Smooth muscle cell (in vitro differentiated cells): ENCODE measurements around the gene ATG7. TPM values are rescaled to one million over a fixed set of nuclear protein-coding genes. Genes with fewer than 3 reads are reported as not detected.
A peak's percentile ranks its signal among the peaks of the same experiment; 100 is the strongest.

Source experiments
- DNase-seq: peaks from one replicate; lab custom pipeline; 2025; ENCODE audit not compliant: unreplicated experiment; lab: John Stamatoyannopoulos, UW
- H2AFZ ChIP-seq: fragments of 200-600 bp; sonication (generic); 2 replicates; pipeline ENCODE4 v1.6.0; 2016; ENCODE audit warnings: antibody characterized with exemption, low read depth, mild to moderate bottlenecking
- H3F3A ChIP-seq: fragments of 200-600 bp; sonication (generic); 2 replicates; pipeline ENCODE4 v1.6.0; 2017; ENCODE audit warnings: antibody characterized with exemption, low read depth
- H3K27ac ChIP-seq: fragments of 200-600 bp; sonication (generic); 2 replicates; pipeline ENCODE4 v1.5.1; 2016; ENCODE audit warnings: low read depth, mild to moderate bottlenecking
- H3K27me3 ChIP-seq: fragments of 200-600 bp; sonication (generic); 2 replicates; pipeline ENCODE4 v1.6.1; 2016; ENCODE audit warnings: low read depth, mild to moderate bottlenecking
- H3K36me3 ChIP-seq: fragments of 200-600 bp; sonication (generic); 2 replicates; pipeline ENCODE4 v1.5.1; 2016; ENCODE audit warnings: low read depth
- H3K4me1 ChIP-seq: fragments of 200-600 bp; sonication (generic); 2 replicates; pipeline ENCODE4 v1.5.1; 2016; ENCODE audit warnings: low read depth
- H3K4me2 ChIP-seq: fragments of 200-600 bp; sonication (generic); 2 replicates; pipeline ENCODE4 v1.6.0; 2016; ENCODE audit warnings: mild to moderate bottlenecking
- H3K4me3 ChIP-seq: fragments of 200-600 bp; sonication (generic); 2 replicates; pipeline ENCODE4 v1.5.1; 2016; ENCODE audit warnings: mild to moderate bottlenecking
- H3K79me2 ChIP-seq: fragments of 200-600 bp; sonication (generic); 2 replicates; pipeline ENCODE4 v1.6.0; 2016; ENCODE audit warnings: low read depth, mild to moderate bottlenecking
- H3K9ac ChIP-seq: fragments of 200-600 bp; sonication (generic); 2 replicates; pipeline ENCODE4 v1.6.0; 2016; ENCODE audit warnings: low read depth
- H3K9me3 ChIP-seq: fragments of 200-600 bp; sonication (generic); replicated peaks from 2 replicates; pipeline ENCODE4 v1.5.1; 2016; ENCODE audit warnings: low read depth
- H4K20me1 ChIP-seq: fragments of 200-600 bp; sonication (generic); 2 replicates; pipeline ENCODE4 v1.6.0; 2016; ENCODE audit warnings: low read depth
- CTCF ChIP-seq: fragments of 200-600 bp; sonication (generic); IDR thresholded peaks from 2 replicates; pipeline ENCODE4 v1.5.1; 2017; ENCODE audit warnings: borderline replicate concordance, mild to moderate bottlenecking, antibody characterized with exemption; ENCODE audit not compliant: insufficient read depth, poor library complexity, severe bottlenecking
- WGBS: methylation state at CpG from one replicate; pipeline ENCODE4 v1.1.7; 2016; ENCODE audit warnings: low lambda C conversion rate; 5-methylcytosine and 5-hydroxymethylcytosine counted together
- polyA plus RNA-seq: library from polyadenylated mRNA; unstranded; fragments of >200 nt; fragmentation: Nextera tagmentation; extraction: Ambion mirVana; gene quantifications from 2 replicates; pipeline ENCODE4 v1.2.1, GENCODE V29; 2016
- total RNA-seq: library from RNA; depleted of rRNA; stranded (reverse); fragments of >200 nt; gene quantifications from 2 replicates; pipeline ENCODE4 v1.2.3, GENCODE V29; 2014

ATG7 gene
- total and polyA plus RNA-seq, 2 experiments from 2014 or later: 19.4 to 40.3 TPM

DNA sequence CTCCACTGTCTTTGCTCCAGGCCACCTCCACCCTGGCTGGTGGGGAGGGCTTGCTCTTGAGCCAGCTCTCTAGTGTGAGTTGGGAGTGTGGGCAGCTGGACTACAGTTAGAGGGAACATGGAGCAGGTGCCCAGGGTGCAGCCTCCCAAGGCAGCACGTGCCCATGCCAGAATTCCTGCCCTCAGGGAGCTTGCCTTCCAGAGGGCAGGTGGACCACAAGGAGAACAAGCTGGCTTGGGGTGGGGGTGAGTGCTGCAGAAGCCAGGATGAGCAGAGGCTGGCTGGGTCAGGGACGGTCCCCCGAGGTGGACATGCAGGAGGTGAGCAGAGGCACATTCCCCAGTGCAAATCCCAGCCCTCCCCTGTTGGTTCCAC lies 282.0 kb downstream of the ATG7 start:
- Histone ChIP-seq H3K79me2 (peaks cover 38% of the 10 kb centered on the region), H2AFZ (no peak overlapping the region), H3K9me3 (no peaks in the 10 kb centered on the region), H4K20me1 (peaks cover 46% of the 10 kb centered on the region), H3F3A (peaks cover 50% of the 10 kb centered on the region), H3K4me1 (peaks cover 13% of the 10 kb centered on the region), H3K4me3 (no peak overlapping the region), H3K27me3 (no peaks in the 10 kb centered on the region), H3K4me2 (no peak overlapping the region), H3K9ac (no peak overlapping the region), H3K36me3 (no peaks in the 10 kb centered on the region), H3K27ac (no peak overlapping the region)
- 100% methylated on average over 3 of the region's 3 CpGs for WGBS
- no peak for DNase-seq
- no peak for TF ChIP-seq CTCF

GRCh38 chr3:11554666-11555065 lies 282.5 kb downstream of the ATG7 start:
- H3K4me3 ChIP-seq: no peak overlapping the region
- no peak overlapping the region for H3K9ac ChIP-seq
- WGBS: 97% methylated on average over 12 of the region's 12 CpGs
- H3F3A ChIP-seq: peaks cover 51% of the 10 kb centered on the region
- no peaks in the 10 kb centered on the region for H3K36me3 ChIP-seq
- no peak overlapping the region for H3K4me2 ChIP-seq
- H4K20me1 ChIP-seq: peaks cover 50% of the 10 kb centered on the region
- TF ChIP-seq CTCF: no peak
- H3K79me2 ChIP-seq: peaks cover 38% of the 10 kb centered on the region
- no peak overlapping the region for H3K27ac ChIP-seq
- H2AFZ ChIP-seq: no peak overlapping the region
- no peaks in the 10 kb centered on the region for H3K27me3 ChIP-seq
- no peak for DNase-seq
- H3K9me3 ChIP-seq: no peaks in the 10 kb centered on the region
- H3K4me1 ChIP-seq: peaks cover 13% of the 10 kb centered on the region

DNA sequence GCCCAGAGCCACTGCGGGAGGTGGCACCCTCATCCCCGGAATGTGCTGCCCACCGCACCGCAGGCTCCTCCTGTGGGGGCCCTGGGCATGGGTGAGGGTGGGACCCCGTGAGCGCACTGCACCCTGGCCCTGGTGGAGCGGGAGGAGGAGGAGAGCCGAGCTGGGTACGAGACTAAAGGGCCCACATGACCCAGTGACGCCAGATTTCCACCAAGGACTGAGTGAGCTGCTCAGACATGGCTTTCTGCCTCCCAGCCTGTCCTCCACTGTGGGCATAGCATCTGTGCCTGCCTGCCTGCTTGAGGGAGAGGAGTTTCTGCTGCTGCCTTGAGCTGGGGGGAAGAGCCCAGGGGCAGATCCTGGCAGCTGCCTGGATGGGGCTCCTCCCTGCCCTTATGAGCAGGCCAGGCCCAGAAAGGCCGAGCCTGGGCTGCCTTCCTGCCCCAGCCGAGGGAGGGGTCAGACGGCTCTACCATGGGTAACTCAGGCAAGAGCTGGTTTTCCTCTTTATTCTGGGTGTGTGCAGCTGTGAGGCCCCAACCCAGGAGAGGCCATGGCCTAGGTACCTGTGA lies 283.1 kb downstream of the ATG7 start:
- H3K36me3 ChIP-seq: no peaks in the 10 kb centered on the region
- H3K9me3 ChIP-seq: no peaks in the 10 kb centered on the region
- 95% methylated on average over 13 of the region's 13 CpGs for WGBS
- no peak overlapping the region for H3K4me2 ChIP-seq
- no peak for TF ChIP-seq CTCF
- H4K20me1 ChIP-seq: peaks cover 56% of the 10 kb centered on the region
- H3K27ac ChIP-seq: peak overlapping the region; percentile 92
- H3K4me1 ChIP-seq: peaks cover 13% of the 10 kb centered on the region
- no peak overlapping the region for H3K9ac ChIP-seq
- H3K27me3 ChIP-seq: no peaks in the 10 kb centered on the region
- H3K4me3 ChIP-seq: no peak overlapping the region
- DNase-seq: no peak
- H3K79me2 ChIP-seq: peaks cover 45% of the 10 kb centered on the region
- H3F3A ChIP-seq: peaks cover 54% of the 10 kb centered on the region
- H2AFZ ChIP-seq: no peak overlapping the region
